SK-N-MC (cell line): ENCODE measurements around the gene MMP11.

Source experiments
- FOXP2 ChIP-seq: optimal IDR thresholded peaks from 2 replicates; pipeline ENCODE3; 2011; ENCODE audit warnings: mild to moderate bottlenecking, moderate library complexity; ENCODE audit not compliant: insufficient read depth; ENCODE audit errors: extremely low read length, control extremely low read depth
- POLR2AphosphoS5 ChIP-seq: IDR thresholded peaks from 2 replicates; pipeline ENCODE4 v1.6.1; 2012; ENCODE audit warnings: mild to moderate bottlenecking, low read depth, low read length, borderline replicate concordance

- TF ChIP-seq POLR2AphosphoS5 (no peak), FOXP2 (no peak)
Observed at GRCh38 chr22:23759566-23759965, 13.1 kb upstream of the MMP11 start.
